GM12878 (cell line): ENCODE measurements around the gene PAEP. TPM values are rescaled to one million over a fixed set of nuclear protein-coding genes. Genes with fewer than 3 reads are reported as not detected.

Source experiments
- ATAC-seq: fragments of 200-7000 bp; cut with Tn5 transposase; 3 replicates; pipeline ENCODE4 v1.9.1; 2020; ENCODE audit warnings: mild to moderate bottlenecking, moderate library complexity
- BruUV-seq: library from RNA; stranded (reverse); fragments of 400-500 nt; replicated peaks from 2 replicates; lab custom pipeline; 2021; lab: Mats Ljungman, UMichigan
- CTCF ChIA-PET: fragments of 300-600 bp; sonication (Branson Sonifier 250); formaldehyde crosslinking; extraction: SDS; loops from one replicate; lab custom pipeline; 2021; ENCODE audit warnings: inconsistent platforms; lab: Yijun Ruan, JAX
- POLR2A ChIA-PET: fragments of 350-600 bp; formaldehyde crosslinking; extraction: SDS; loops from one replicate; lab custom pipeline; 2021; ENCODE audit warnings: inconsistent platforms; lab: Charles Lee
- RAD21 ChIA-PET: fragments of 300-600 bp; sonication (Branson Sonifier 250); formaldehyde crosslinking; loops from one replicate; lab custom pipeline; 2023; ENCODE audit warnings: antibody characterized with exemption; ENCODE audit not compliant: unreplicated experiment; lab: Charles Lee
- SMC1A ChIA-PET: fragments of 300-600 bp; sonication (Branson Sonifier 250); formaldehyde crosslinking; loops from one replicate; lab custom pipeline; 2023; ENCODE audit not compliant: unreplicated experiment, uncharacterized antibody; lab: Charles Lee
- DNase-seq: peaks from one replicate; pipeline ENCODE4 v3.0.0-alpha.2; 2011; ENCODE audit warnings: low read depth, low spot score
- FAIRE-seq: peaks from 3 replicates; lab custom pipeline; 2011; peaks lifted over from hg19 to GRCh38; lab: Jason Lieb, UNC
- H2AFZ ChIP-seq: 2 replicates; pipeline ENCODE4 v1.6.0; 2011; ENCODE audit warnings: low read depth, low read length, control low read depth; ENCODE audit not compliant: control insufficient read depth
- H3K27ac ChIP-seq: 2 replicates; pipeline ENCODE4 v1.5.1; 2011; ENCODE audit warnings: control low read depth; ENCODE audit not compliant: control insufficient read depth, insufficient read depth
- H3K27me3 ChIP-seq, 2 experiments: replicated peaks in 1 of 2; 2 replicates each; pipeline versions ENCODE4 v1.6.0 to v1.6.1; 2011; ENCODE audit warnings: low read length in 1 of 2; ENCODE audit not compliant: control insufficient read depth in 2 of 2, insufficient read depth in 2 of 2
- H3K36me3 ChIP-seq, 2 experiments: 2 replicates each; pipeline ENCODE4 v1.5.1; 2011; ENCODE audit warnings: low read length in 1 of 2; ENCODE audit not compliant: control insufficient read depth in 2 of 2, insufficient read depth in 2 of 2
- H3K4me1 ChIP-seq: 2 replicates; pipeline ENCODE4 v1.6.1; 2011; ENCODE audit warnings: mild to moderate bottlenecking, low read length, moderate library complexity, mixed read lengths; ENCODE audit not compliant: control insufficient read depth, insufficient read depth
- H3K4me2 ChIP-seq: 2 replicates; pipeline ENCODE4 v1.6.0; 2011; ENCODE audit warnings: control low read depth; ENCODE audit not compliant: control insufficient read depth, insufficient read depth
- H3K4me3 ChIP-seq: fragments of 200-600 bp; sonication (generic); 2 replicates; pipeline ENCODE4 v1.5.1; 2016
- H3K79me2 ChIP-seq: 2 replicates; pipeline ENCODE4 v1.6.0; 2011; ENCODE audit warnings: low read length; ENCODE audit not compliant: control insufficient read depth, insufficient read depth
- H3K9ac ChIP-seq: 2 replicates; pipeline ENCODE4 v1.8.0; 2011; ENCODE audit warnings: low read length, control low read depth, mixed read lengths; ENCODE audit not compliant: control insufficient read depth, insufficient read depth
- H3K9me3 ChIP-seq: replicated peaks from 3 replicates; pipeline ENCODE4 v1.5.1; 2011; ENCODE audit warnings: mild to moderate bottlenecking, low read length; ENCODE audit not compliant: control insufficient read depth, insufficient read depth
- H4K20me1 ChIP-seq: 2 replicates; pipeline ENCODE4 v1.6.0; 2011; ENCODE audit not compliant: control insufficient read depth, insufficient read depth
- ASH2L ChIP-seq: fragments of 300-600, 200-600 bp; sonication (generic); IDR thresholded peaks from 2 replicates; pipeline ENCODE4 v1.6.1; 2017; ENCODE audit warnings: low read depth, mild to moderate bottlenecking, borderline replicate concordance
- FOXK2 ChIP-seq: fragments of 450-650 bp; IDR thresholded peaks from 2 replicates; pipeline ENCODE4 v1.6.1; 2017; ENCODE audit warnings: mild to moderate bottlenecking, moderate library complexity
- GABPA ChIP-seq: IDR thresholded peaks from 2 replicates; pipeline ENCODE4 v1.6.1; 2014; ENCODE audit warnings: antibody characterized with exemption, low read depth, mild to moderate bottlenecking, inconsistent platforms
- GATAD2B ChIP-seq: fragments of 450-650 bp; conservative IDR thresholded peaks from 2 replicates; pipeline ENCODE4 v1.6.1; 2017; ENCODE audit warnings: low read depth, mild to moderate bottlenecking, moderate library complexity
- IKZF2 ChIP-seq, 2 experiments: fragments of 450-650 bp; IDR thresholded peaks; 2 replicates each; pipeline ENCODE4 v1.6.1; 2017; ENCODE audit warnings: mild to moderate bottlenecking in 2 of 2, moderate library complexity in 2 of 2
- NRF1 ChIP-seq: conservative IDR thresholded peaks from 2 replicates; pipeline ENCODE4 v1.6.1; 2011; ENCODE audit warnings: mild to moderate bottlenecking, low read depth, low read length, improper control_type of control experiment
- RUNX3 ChIP-seq: IDR thresholded peaks from 2 replicates; pipeline ENCODE4 v1.6.1; 2012; ENCODE audit warnings: low read length, inconsistent platforms
- SREBF1 ChIP-seq: IDR thresholded peaks from 2 replicates; pipeline ENCODE4 v1.6.1; 2012; ENCODE audit warnings: mild to moderate bottlenecking, low read length
- TCF3 ChIP-seq: IDR thresholded peaks from 2 replicates; pipeline ENCODE4 v1.6.1; 2012; ENCODE audit warnings: low read depth, mild to moderate bottlenecking, low read length, borderline replicate concordance; ENCODE audit not compliant: insufficient read depth
- WGBS: methylation state at CpG from one replicate; pipeline ENCODE4 v1.1.6; 2016; ENCODE audit warnings: low lambda C conversion rate; ENCODE audit not compliant: insufficient replicate concordance, insufficient coverage; ENCODE audit errors: missing lambda C conversion rate; 5-methylcytosine and 5-hydroxymethylcytosine counted together
- in situ Hi-C: fragments of 300-500 bp; cut with MboI; formaldehyde crosslinking; loops from 9 replicates; pipeline ENCODE4 v1.14.3; 2018; ENCODE audit warnings: mixed read lengths
- intact Hi-C: fragments of 100-400 bp; cut with micrococcal nuclease; formaldehyde crosslinking; loops from one replicate; pipeline ENCODE4 v1.14.2; 2022; ENCODE audit not compliant: unreplicated experiment
- polyA plus RNA-seq, 11 experiments: library from polyadenylated mRNA; depleted of rRNA in 4 of 11; unstranded in 6 of 11; stranded (reverse) in 5 of 11; fragments of >200 nt; fragmentation: Nextera tagmentation in 4 of 11; fragmentation: Illumina TruSeq in 1 of 11; extraction: Ambion mirVana in 4 of 11; extraction: Trizol in 1 of 11; gene quantifications; 1 replicate in 1 of 11; 2 replicates in 10 of 11; pipeline versions ENCODE4 v1.2.1 to v1.2.3, GENCODE V29; 2011 to 2016; ENCODE audit warnings: inconsistent platforms in 2 of 11, missing spikeins in 2 of 11, low read depth in 1 of 11
- total RNA-seq, 4 experiments: library from RNA; depleted of rRNA in 3 of 4; stranded (reverse); fragments of >200 nt in 3 of 4; fragmentation: Illumina TruSeq in 1 of 4; extraction: Trizol in 1 of 4; gene quantifications; 2 replicates each; pipeline versions ENCODE4 v1.2.1 to v1.2.3, GENCODE V29; 2013 to 2021
- TF ChIP-seq, protein P1 (sequence below): fragments of 450-650 bp; IDR thresholded peaks from 2 replicates; pipeline ENCODE4 v1.6.1; 2017; ENCODE audit warnings: antibody characterized with exemption, mild to moderate bottlenecking, moderate library complexity
- TF ChIP-seq, protein P2 (sequence below): fragments of 450-650 bp; conservative IDR thresholded peaks from 2 replicates; pipeline ENCODE4 v1.6.1; 2017; ENCODE audit warnings: mild to moderate bottlenecking, moderate library complexity

The PAEP gene
- total and polyA plus RNA-seq, 10 of the 15 experiments (the other 5 are each of a cell fraction or from before 2014, with no cell fraction given), result not detected

DNA sequence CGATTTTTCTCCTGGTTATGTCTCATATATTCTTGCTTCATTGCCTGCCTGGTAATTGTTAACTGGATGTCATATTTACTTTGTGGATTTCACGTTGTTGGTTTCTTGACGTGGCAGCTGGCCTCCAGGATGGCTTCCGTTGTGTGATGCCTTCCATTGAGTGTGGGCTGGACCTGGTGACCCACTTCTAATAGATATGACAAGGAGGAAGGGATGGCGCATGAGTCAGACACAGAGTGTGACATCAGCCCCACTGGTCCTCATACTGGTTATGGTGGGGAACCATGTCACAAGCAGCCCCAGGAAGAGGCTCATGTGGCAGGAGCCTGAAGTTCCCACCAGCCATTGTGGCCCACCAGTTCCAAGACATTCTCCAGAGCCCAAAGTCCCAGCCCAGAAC, 6.4 kb upstream of the PAEP start:
- 34% methylated on average over 5 of the region's 5 CpGs for WGBS
- Histone ChIP-seq H3K79me2 (no peaks in the 10 kb centered on the region), H3K36me3 (no peaks in the 10 kb centered on the region), H2AFZ (no peak overlapping the region), H4K20me1 (no peaks in the 10 kb centered on the region), H3K4me1 (no peaks in the 10 kb centered on the region), H3K4me2 (no peak overlapping the region), H3K9ac (no peak overlapping the region), H3K4me3 (no peak overlapping the region), H3K9me3 (no peaks in the 10 kb centered on the region), H3K27me3 (no peaks in the 10 kb centered on the region), H3K27ac (no peak overlapping the region)
- SMC1A ChIA-PET, result no interaction called here
- FAIRE-seq, result no peak
- no peak for DNase-seq
- RAD21 ChIA-PET, result no interaction called here
- POLR2A ChIA-PET, result no interaction called here
- ATAC-seq, result no peak
- intact Hi-C loops (no loop called here), in situ Hi-C loops (no loop called here)
- BruUV-seq, result no TSS peak
- CTCF ChIA-PET, result no interaction called here
- no peak for TF ChIP-seq GATAD2B
- TF ChIP-seq IKZF2 (IDR thresholded peaks at IDR 0.05), result no peak
- no peak for TF ChIP-seq GABPA
- TF ChIP-seq FOXK2, result no peak
- no peak for TF ChIP-seq RUNX3

DNA sequence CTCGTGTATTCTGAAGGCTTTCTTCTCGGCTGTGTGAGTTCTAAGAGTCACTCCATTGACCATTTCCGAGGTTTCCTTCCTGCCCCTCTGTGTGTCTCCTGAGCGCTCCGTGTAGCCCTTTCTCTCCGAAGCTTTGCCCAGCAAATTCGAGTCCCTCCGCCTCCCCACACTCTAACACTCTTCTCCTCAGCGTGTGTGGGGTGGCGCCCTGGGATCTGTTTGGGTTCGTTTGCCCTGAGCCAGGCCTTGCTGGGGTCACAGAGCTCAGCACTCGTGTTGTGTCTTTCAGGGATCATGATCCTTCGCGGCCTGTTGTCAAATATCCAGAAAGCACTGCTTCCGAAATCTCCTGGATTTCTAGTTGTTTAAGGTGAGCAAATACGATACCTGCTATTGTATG, 5.6 kb upstream of the PAEP start:
- no peaks in the 10 kb centered on the region for H3K36me3 ChIP-seq
- H4K20me1 ChIP-seq, result no peaks in the 10 kb centered on the region
- H3K27me3 ChIP-seq, result no peaks in the 10 kb centered on the region; a peak in 1 of 4 replicates
- RAD21 ChIA-PET, result no interaction called here
- no peak for DNase-seq
- H3K4me3 ChIP-seq, result no peak overlapping the region
- TF ChIP-seq SREBF1 (no peak), NRF1 (no peak), TCF3 (no peak), ASH2L (no peak)
- TF ChIP-seq, protein P1, sequence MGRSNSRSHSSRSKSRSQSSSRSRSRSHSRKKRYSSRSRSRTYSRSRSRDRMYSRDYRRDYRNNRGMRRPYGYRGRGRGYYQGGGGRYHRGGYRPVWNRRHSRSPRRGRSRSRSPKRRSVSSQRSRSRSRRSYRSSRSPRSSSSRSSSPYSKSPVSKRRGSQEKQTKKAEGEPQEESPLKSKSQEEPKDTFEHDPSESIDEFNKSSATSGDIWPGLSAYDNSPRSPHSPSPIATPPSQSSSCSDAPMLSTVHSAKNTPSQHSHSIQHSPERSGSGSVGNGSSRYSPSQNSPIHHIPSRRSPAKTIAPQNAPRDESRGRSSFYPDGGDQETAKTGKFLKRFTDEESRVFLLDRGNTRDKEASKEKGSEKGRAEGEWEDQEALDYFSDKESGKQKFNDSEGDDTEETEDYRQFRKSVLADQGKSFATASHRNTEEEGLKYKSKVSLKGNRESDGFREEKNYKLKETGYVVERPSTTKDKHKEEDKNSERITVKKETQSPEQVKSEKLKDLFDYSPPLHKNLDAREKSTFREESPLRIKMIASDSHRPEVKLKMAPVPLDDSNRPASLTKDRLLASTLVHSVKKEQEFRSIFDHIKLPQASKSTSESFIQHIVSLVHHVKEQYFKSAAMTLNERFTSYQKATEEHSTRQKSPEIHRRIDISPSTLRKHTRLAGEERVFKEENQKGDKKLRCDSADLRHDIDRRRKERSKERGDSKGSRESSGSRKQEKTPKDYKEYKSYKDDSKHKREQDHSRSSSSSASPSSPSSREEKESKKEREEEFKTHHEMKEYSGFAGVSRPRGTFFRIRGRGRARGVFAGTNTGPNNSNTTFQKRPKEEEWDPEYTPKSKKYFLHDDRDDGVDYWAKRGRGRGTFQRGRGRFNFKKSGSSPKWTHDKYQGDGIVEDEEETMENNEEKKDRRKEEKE, result no peak
- TF ChIP-seq, protein P2, sequence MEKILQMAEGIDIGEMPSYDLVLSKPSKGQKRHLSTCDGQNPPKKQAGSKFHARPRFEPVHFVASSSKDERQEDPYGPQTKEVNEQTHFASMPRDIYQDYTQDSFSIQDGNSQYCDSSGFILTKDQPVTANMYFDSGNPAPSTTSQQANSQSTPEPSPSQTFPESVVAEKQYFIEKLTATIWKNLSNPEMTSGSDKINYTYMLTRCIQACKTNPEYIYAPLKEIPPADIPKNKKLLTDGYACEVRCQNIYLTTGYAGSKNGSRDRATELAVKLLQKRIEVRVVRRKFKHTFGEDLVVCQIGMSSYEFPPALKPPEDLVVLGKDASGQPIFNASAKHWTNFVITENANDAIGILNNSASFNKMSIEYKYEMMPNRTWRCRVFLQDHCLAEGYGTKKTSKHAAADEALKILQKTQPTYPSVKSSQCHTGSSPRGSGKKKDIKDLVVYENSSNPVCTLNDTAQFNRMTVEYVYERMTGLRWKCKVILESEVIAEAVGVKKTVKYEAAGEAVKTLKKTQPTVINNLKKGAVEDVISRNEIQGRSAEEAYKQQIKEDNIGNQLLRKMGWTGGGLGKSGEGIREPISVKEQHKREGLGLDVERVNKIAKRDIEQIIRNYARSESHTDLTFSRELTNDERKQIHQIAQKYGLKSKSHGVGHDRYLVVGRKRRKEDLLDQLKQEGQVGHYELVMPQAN, result no peak
- BruUV-seq, result no TSS peak
- intact Hi-C loops, result no loop called here
- 50% methylated on average over 15 of the region's 16 CpGs for WGBS
- H3K27ac ChIP-seq, result no peak overlapping the region
- no peak for FAIRE-seq
- SMC1A ChIA-PET, result interaction anchor here (0.7 kb wide), 1 partner anchor 14 kb away, joined by 3 read pairs; no protein-coding TSS in a partner anchor
- no peaks in the 10 kb centered on the region for H3K9me3 ChIP-seq
- no peak for ATAC-seq
- CTCF ChIA-PET, result no interaction called here
- POLR2A ChIA-PET, result no interaction called here
- no peak overlapping the region for H3K9ac ChIP-seq
- H3K4me2 ChIP-seq, result no peak overlapping the region
- H2AFZ ChIP-seq, result no peak overlapping the region
- in situ Hi-C loops, result no loop called here
- no peaks in the 10 kb centered on the region for H3K4me1 ChIP-seq
- H3K79me2 ChIP-seq, result no peaks in the 10 kb centered on the region
